Measurements from ENCODE around the gene RPS14. TPM values are rescaled to one million over a fixed set of nuclear protein-coding genes. Genes with fewer than 3 reads are reported as not detected.
A peak's percentile ranks its signal among the peaks of the same experiment; 100 is the strongest.

Gene RPS14
- total and polyA plus RNA-seq, 9 of the 15 experiments (the other 6 are each of a cell fraction or from before 2014, with no cell fraction given) = 1,824 to 5,983 (median 3,017) TPM

- TF ChIP-seq MYNN (IDR thresholded peaks at IDR 0.05) (0 out of 2 replicates have a peak, but pooled peaks have one; percentile 37), MYNN (CRISPR knock-in tag; IDR thresholded peaks at IDR 0.05) (no peak), CBFA2T3 (IDR thresholded peaks at IDR 0.05) (peak; percentile 60), ZNF780A (CRISPR knock-in tag; IDR thresholded peaks at IDR 0.05) (no peak), ATF3 (IDR thresholded peaks at IDR 0.05) (peak; percentile 31; the same call in 1 of the 2 replicates), ATF3 (CRISPR knock-in tag; conservative IDR thresholded peaks at IDR 0.05) (no peak), CBFA2T2 (conservative IDR thresholded peaks at IDR 0.05) (peak; percentile 38)
- TF ChIP-seq, protein P1, sequence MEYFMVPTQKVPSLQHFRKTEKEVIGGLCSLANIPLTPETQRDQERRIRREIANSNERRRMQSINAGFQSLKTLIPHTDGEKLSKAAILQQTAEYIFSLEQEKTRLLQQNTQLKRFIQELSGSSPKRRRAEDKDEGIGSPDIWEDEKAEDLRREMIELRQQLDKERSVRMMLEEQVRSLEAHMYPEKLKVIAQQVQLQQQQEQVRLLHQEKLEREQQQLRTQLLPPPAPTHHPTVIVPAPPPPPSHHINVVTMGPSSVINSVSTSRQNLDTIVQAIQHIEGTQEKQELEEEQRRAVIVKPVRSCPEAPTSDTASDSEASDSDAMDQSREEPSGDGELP (CRISPR knock-in tag; IDR thresholded peaks at IDR 0.05; ENCODE audit: borderline replicate concordance) = peak; percentile 62; the same call in 1 of the 2 replicates
These were observed 47.9 kb upstream of the RPS14 start (continued) for GRCh38 chr5:150497274-150497988.

GRCh38 chr5:150496534-150496933 is 47.0 kb upstream of the RPS14 start:
- H3K4me2 ChIP-seq (ENCODE audit: insufficient read depth, low read length) = no peak overlapping the region
- 88% methylated on average over 4 of the region's 4 CpGs for WGBS (ENCODE audit: insufficient coverage, low coverage, missing lambda C conversion rate)
- H3K36me3 ChIP-seq (ENCODE audit: control insufficient read depth, insufficient read depth, low read length) = peaks cover 15% of the 10 kb centered on the region; the same call in 2 of the 3 replicates
- H3K4me3 ChIP-seq = no peak overlapping the region
- H3K4me1 ChIP-seq (replicated peaks in 1 of 2; ENCODE audit: control insufficient read depth in 2 of 2, insufficient read depth in 2 of 2, low read length in 2 of 2) = peaks cover 31 to 44% of the 10 kb centered on the region in 2 experiments; a peak in 4 of 5 replicates
- in situ Hi-C loops (cut with MboI) (no loop called here), intact Hi-C loops (cut with micrococcal nuclease) (no loop called here)
- peak overlapping the region in 1 of 2 experiments; percentile 73; a peak in 1 of 4 replicates for H3K9ac ChIP-seq (ENCODE audit: insufficient read depth in 1 of 2, low read depth in 2 of 2, low read length in 2 of 2)
- no peak for FAIRE-seq
- CTCF ChIA-PET (ENCODE audit: low intra/inter-chr PET ratio) = no interaction called here
- no peak for ATAC-seq
- BruUV-seq (replicated peaks) = no TSS peak
- no peak overlapping the region for H3K27ac ChIP-seq (ENCODE audit: extremely low read depth, low read depth, low read length)
- no peak for DNase-seq (ENCODE audit: extremely low read depth in 1 of 4, low spot score in 3 of 4)
- peaks cover 37% of the 10 kb centered on the region for H4K20me1 ChIP-seq (replicated peaks; ENCODE audit: control insufficient read depth, insufficient read depth, low read length)
- peaks cover 52% of the 10 kb centered on the region for H3K79me2 ChIP-seq (ENCODE audit: control insufficient read depth, insufficient read depth, low read length)
- POLR2A ChIA-PET = interaction anchor here (0.5 kb wide), 1 partner anchor 684 kb away, joined by 3 read pairs; no protein-coding TSS in a partner anchor
- no peaks in the 10 kb centered on the region for H3K9me3 ChIP-seq (replicated peaks; ENCODE audit: control insufficient read depth, insufficient read depth, low read depth, low read length)
- H3K9me1 ChIP-seq (ENCODE audit: control insufficient read depth, insufficient read depth, low read length) = peaks cover 6% of the 10 kb centered on the region
- no peaks in the 10 kb centered on the region for H3K27me3 ChIP-seq (ENCODE audit: control insufficient read depth in 2 of 2, insufficient read depth in 2 of 2, low read length in 2 of 2)
- no peak overlapping the region for H2AFZ ChIP-seq (ENCODE audit: low read depth, low read length)
- TF ChIP-seq SRSF3 (IDR thresholded peaks at IDR 0.05; ENCODE audit: insufficient read depth, low read length) (no peak), ILF3 (IDR thresholded peaks at IDR 0.05; ENCODE audit: borderline replicate concordance) (no peak), ZFPM2 (CRISPR knock-in tag; IDR thresholded peaks at IDR 0.05) (no peak), ZNF445 (CRISPR knock-in tag; IDR thresholded peaks at IDR 0.05; ENCODE audit: low read depth) (no peak), CCNT2 (IDR thresholded peaks at IDR 0.05; ENCODE audit: borderline replicate concordance, extremely low read depth, insufficient read length, low read depth, low read length) (no peak), KAT7 (CRISPR knock-in tag; IDR thresholded peaks at IDR 0.05; ENCODE audit: borderline replicate concordance) (no peak), ZFP36 (IDR thresholded peaks at IDR 0.05; ENCODE audit: low read depth, low read length, partially characterized antibody) (no peak), ZNF780A (CRISPR knock-in tag; IDR thresholded peaks at IDR 0.05) (no peak), POLR3A (IDR thresholded peaks at IDR 0.05; ENCODE audit: borderline replicate concordance, extremely low read depth, insufficient read depth, insufficient read length) (no peak), TRIM25 (IDR thresholded peaks at IDR 0.05; ENCODE audit: borderline replicate concordance) (no peak), SRSF7 (optimal IDR thresholded peaks at IDR 0.05; ENCODE audit: low read depth, low read length) (no peak)
